Activated CD4-positive, alpha-beta T cell treated with anti-CD3 and anti-CD28 coated beads for 24 hours (primary cell): Measurements from ENCODE around the gene SLC25A38.
"Not testable (repeated sequence)": the region's sequence is repeated elsewhere in the genome, so short reads cannot be mapped to it uniquely, and the experiment has no call there.

Source experiments
- DNase-seq, 2 donors: peaks; one replicate each; pipeline ENCODE4 v3.0.0-alpha.2; 2020; ENCODE audit warnings: low read depth in 2 of 2

The SLC25A38 gene, protein sequence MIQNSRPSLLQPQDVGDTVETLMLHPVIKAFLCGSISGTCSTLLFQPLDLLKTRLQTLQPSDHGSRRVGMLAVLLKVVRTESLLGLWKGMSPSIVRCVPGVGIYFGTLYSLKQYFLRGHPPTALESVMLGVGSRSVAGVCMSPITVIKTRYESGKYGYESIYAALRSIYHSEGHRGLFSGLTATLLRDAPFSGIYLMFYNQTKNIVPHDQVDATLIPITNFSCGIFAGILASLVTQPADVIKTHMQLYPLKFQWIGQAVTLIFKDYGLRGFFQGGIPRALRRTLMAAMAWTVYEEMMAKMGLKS

DNA sequence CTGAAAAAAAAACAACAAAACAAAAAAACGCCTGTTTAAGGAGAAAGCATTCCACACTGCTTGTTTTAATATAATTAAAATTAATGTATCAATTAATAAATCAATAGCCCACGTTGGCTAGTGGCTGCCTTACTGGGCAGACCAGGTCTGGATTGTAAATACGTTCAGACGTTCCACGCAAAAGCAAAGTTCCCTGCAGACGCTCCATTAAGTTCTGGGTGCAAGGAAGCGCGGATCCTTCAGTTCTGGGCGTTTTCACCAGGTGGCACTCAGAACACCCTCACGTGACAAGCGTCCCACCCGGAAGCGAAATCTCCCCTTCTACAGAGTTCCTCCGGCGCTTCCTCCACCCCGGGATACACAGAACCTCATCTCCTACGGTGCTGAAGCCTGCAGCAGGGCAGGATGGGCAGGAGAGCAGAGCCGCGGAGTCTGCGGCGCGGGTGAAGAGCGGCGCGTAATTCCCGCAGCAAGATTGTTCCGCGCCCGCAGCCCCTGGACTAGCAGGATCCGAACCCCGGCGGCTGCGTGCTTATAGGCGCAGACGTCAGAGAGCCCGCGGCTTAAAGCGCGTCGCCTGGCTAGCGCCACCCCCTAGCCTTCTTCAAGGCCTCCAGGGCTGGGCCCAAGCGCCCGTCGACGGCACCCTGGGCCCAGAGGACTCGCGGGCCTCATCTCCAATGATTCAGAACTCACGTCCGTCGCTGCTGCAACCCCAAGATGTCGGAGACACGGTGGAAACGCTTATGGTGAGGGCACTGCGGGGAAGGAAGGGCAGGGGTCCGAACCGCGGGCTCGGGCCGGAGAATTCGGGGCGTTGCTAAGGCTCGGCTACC, at the start of gene SLC25A38:
TSS of gene SLC25A38 (plus strand) at position 326 of the 836 bp plus-strand sequence. CDS start at position 681, 355 bp downstream.
- DNase-seq, result peak; percentile 61 to 65

DNA sequence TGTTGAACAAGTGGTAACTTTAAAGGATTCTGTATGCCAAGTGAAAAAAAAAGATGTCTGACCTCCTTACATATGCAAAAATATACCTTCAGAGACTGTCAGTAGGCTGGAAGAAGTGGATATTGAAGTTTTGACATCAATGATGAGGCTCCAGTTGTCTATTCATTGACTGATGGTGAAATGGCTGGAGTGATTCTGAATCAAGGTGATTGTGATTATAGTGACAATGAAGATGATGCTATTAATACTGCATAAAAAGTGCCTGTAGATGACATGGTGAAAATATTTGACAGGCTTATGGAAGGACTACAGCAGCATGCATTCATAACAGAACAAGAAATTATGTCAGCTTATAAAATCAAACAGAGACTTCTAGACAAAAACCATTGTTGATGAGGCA, 49.6 kb upstream of the SLC25A38 start:
- no peak for DNase-seq

DNA sequence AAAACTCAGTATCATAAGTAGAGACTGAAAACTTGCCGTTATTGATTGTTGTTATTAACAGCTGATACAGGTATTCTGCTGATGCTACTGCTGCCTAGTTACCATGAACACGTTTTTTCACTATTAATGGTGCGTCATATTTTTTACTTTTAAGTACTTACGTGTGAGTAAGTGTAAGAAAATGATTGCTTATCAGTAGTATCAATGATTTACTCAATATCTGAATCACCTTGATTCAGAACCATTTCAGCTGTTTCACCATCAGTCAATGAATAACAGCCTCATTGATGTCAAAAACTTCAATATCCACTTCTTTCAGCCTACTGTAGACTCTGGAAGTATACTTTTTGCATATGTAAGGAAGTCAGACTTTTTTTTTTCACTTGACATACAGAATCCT, 49.0 kb upstream of the SLC25A38 start:
- no peak for DNase-seq

DNA sequence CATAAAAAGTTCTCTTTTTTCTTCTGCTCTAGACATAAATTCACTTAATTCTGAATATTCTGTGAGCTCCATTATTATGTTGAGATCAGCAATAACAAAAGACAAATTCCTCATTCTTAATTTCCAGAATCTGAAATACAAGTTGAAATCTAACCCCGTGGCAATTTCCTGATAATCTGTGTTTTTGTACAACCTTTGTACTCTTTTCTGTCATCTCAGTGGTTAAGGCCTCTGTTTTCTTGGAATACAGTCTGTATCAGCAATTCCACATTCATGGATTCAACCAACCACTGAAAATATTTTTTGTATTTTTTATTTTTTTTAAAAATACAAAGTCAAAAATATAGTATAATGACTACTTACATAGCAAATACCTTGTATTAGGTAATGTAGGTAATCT, 45.0 kb upstream of the SLC25A38 start:
- DNase-seq, result no peak

DNA sequence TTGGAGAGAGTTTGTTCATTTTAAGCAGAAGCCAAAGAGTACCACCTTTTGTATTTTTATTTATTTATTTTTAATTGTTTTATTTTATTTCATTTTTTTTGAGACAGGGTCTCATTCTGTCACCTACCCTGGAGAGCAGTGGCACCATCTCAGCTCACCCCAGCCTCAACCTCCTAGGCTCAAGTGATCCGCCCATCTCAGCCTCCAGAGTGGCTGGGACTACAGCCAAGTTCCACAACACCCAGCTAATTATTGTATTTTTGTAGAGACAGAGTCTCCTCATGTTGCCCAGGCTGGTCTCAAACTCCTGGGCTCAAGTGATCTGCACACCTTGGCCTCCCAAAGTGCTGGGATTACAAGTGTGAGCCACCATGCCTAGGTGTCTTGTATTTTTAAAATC, 44.1 kb upstream of the SLC25A38 start:
- no peak for DNase-seq

DNA sequence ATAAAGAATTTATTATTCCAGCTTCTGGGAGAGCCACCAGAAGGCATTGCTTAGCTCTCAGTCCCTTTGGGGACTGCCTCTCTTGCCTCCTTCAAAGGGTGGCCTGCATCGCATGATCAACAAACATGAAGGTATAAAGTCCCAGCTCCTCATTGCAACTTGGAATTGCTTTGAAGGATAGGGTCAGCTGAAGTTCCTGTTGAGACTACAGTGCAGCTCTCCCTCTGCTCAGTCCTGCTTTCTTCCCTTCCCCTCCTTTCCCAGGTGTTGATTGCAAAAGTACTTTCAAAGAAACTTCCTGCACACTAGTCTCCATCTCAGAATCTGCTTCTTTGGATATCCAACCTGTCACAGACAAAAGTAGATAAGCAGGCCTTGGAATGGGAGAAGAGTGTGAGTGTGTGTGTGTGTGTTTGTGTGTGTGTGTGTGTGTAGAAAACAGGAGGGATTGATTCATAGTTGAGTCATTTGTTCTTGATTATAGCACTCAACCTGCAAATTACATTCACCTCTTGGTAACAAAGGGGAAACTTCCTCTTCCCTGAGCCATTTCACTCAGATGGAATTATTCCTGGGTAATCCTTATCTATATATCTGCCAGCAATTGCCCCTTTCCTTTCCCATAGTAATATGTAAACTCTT, 40.0 kb upstream of the SLC25A38 start:
- no peak for DNase-seq

DNA sequence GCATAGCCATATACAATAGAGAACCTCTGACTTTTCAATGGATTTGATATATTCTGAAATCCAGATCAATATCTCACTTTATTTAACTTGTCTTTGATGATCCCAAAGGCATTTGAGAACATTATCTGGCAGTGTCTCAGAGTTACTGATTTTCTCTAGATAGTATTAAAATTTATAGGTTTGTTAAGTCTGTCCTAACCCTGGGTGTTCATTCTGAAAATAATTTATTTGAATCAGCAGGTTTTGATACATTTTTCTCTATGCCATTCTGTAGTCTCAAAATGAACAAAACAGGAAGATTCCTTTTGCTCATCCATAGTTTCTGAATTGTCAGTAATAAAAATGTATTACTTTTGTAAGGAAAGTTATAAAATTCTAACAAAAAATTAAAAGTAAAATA, 39.4 kb upstream of the SLC25A38 start:
- DNase-seq, result no peak

DNA sequence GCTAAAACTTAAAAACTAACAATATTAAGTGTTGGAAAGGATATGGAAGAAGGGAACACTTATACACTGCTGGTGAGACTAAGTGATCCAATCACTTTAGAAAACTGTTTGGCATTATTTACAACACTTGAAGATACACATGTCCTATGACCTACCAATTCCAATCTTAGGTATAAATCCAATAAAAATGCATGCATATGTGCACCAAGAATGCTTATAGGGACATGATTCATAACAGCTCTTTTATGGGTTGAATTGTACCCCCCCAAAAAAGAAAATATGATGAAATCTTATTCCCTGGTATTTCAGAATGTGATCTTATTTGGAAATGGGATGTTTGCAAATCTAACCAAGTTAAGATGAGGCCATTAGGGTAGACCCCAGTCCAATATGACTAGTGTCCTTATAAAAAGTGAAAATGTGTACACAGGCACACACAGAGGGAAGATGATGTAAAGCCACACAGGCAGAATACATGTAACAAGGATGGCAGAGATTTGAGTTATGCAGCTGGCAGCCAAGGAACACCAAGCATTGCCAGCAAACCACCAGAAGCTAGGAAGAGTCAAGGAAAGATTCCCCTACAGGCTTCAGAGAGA, 38.3 kb upstream of the SLC25A38 start:
- DNase-seq, result no peak

DNA sequence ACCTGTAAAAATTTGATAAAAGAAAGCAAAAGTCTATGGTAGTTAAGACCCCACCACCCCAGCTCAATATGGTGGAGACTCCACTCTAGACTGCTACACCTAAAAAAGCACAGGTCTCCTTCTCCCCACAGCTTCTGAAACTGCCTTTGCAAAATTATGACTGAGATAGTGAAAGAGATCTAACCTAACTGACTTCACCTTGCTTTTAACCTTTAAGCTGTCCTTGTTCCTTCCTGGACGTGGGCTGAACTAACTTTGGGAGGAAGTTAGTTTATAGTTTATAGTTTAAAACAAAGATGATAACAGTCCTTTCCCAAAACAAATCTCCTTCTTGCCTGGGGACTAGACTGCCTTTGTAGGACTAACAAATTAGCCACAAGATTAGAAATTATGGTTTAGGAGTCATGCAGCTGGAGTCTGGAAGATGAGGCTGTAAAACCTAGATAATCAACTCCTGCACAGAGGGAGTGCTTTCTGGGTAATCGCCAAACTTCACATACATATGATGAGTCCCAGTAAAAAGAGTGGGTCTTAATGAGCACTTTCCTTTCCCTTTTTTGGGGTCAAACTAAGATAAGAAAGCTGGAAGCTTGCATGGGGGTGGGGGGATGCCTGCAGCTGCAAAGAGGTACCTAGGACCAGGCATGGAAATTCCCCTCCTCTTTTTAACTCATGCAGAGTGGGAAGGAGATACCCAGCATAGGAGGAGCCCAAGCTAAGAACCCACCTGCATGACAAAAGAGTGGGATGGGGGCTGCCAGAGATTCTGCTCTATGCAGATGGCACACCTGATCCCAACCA, 36.2 kb upstream of the SLC25A38 start:
- DNase-seq, result no peak

DNA sequence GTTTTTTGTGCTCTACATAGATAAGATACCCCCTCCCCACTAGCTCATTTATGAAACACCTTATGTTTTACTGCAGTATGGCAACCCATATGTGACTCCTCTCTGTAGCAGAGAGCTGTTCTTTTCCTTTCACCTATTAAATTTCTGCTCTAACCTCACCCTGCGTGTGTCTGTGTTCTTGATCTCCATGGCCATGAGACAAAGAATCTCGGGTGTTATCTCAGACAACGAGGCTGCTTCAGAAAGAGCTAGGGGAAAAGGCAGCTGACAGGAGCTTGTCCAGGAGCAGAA, 35.6 kb upstream of the SLC25A38 start:
- DNase-seq, result no peak

DNA sequence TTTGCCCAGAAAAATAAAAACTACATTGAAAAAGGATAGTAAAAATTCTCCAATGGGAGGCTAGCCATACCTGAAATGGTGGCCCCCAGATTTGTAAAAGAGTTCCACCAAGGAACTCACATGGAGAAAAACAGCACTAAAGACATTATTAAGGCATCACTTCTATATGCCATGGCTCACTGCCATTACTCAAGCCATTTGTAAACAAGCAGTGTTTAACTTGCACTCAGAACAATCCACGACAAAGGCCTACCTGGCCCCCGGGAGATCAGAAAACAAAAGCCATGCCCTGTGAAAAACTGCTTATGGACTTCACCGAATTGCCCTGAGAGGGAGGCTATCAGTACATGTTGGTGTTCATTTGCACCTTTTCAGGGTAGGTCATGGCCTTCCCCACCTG, 34.1 kb upstream of the SLC25A38 start:
- no peak for DNase-seq

DNA sequence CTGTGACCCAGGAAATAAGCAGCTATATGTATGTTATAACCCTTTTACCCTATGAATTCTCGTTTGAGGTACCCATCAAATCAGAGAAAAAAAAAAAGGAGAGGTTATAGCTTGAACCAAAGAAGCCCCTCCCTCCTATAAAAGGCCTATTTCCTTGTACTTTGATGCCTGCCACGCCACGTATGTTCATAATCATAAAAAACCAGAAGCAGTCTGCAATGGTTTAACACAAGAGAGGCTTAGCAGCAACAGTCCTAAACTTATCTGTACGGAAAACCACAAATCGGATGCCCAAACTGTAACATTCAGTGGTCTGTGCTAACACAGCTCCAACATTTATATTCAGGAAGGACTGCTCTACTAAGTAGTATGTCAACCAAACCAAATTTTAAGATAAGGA, 32.5 kb upstream of the SLC25A38 start:
- no peak for DNase-seq

DNA sequence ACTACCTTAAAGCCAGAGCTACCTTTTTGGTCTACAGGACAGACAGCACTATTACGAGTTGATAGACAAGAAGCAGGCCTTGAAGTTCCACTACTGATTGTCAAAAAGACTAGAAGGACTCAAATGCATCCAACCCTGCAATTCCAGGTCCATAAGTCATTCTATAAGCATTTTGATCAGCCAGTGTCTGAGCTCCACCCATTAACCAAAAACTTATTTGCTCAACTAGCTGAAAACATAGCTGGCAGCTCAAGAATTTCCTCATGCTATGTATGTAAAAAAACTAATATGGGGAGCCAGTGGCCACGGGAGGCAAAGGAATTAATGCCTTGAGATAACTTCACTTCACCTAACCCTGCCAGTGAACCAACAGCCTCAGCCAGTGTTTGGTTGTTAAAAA, 32.0 kb upstream of the SLC25A38 start:
- DNase-seq, result not testable (repeated sequence)

DNA sequence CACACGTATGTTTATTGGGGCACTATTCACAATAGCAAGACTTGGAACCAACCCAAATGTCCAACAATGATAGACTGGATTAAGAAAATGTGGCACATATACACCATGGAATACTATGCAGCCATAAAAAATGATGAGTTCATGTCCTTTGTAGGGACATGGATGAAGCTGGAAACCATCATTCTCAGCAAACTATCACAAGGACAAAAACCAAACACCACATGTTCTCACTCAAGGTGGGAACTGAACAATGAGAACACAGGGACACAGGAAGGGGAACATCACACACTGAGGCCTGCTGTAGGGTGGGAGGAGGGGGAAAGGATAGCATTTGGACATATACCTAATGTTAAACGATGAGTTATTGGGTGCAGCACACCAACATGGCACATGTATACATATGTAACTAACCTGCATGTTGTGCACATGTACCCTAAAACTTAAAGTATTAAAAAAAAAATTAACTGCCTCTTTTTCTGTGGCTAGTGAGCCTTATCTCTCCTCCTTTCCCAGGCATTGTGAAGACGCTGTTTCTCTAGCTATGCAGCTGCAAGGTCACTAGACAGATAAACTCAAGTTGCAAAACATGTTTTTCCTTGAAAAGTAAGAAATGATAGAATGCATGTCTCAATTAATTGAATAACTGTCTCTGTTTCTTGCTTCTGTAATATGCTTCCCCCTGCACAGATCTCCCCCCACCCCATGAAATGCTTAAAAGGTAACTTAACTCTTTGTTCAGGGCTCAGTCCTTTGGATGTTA, 29.8 kb upstream of the SLC25A38 start:
- DNase-seq, result not testable (repeated sequence)

DNA sequence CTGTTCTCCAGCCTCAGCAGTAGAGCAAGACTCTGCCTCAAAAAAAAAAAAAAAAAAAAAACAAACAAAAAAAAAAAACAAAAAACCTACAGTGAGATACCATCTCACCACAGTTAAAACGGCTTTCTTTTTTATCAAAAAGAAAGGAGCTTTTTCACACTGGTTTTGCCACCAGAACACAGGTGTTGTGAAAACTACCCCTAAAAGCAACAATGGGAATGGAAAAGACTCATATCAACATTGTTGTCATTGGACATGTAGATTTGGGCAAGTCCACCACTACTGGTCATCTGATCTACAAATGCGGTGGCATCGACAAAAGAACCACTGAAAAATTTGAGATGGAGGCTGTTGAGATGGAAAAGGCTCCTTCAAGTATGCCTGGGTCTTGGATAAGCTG, 24.8 kb upstream of the SLC25A38 start:
- DNase-seq, result no peak

DNA sequence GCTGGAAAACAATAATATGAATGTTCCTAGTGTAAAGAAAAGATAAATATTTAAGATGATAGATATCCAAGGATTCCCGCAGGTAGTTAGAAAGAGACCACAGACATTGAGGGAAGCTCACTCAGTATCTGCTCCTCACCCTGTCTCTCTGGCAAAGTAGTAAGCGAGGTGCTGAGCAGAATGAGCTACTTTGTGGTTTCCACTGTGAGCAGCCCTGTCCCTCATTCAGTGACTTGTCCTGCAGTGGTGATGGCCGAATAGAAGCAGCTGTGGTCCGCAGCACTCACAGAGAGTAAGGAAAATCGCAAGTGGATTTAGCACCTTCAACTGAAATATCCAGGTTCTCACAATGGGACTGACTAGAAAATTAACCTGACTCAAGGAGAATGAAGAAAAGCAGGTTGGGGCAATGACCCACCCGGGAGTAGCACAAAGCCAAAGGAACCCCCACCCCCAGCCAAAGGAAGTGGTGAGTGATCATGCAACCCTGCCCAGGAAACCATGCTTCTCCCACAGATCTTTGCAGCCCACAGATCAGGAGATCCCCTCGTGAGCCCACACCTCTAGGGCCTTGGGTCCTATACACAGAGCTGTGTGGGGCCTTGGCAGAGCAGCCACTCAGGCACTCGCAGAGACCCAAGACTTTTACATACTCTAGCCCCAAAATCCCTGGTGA, 21.8 kb upstream of the SLC25A38 start:
- DNase-seq, result no peak

DNA sequence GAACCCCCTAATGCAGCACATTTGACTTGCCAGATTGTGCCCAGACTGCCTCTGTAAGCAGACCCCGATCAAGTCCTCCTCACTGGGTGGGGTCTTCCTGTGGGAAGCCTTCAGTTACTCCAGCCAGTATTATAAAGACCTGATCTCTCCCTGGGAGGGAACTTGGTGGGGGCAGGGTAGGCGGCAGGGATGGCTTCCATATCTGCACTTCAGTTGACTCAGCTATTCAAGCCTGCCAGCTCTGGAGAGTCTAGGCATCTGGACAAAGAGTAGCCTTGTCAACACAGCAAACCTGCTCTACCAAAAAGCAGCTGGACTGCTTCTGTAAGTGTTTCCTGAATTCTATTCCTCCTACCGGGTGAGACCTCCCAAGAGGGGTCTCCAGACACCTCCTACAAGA, 21.0 kb upstream of the SLC25A38 start:
- DNase-seq, result no peak

DNA sequence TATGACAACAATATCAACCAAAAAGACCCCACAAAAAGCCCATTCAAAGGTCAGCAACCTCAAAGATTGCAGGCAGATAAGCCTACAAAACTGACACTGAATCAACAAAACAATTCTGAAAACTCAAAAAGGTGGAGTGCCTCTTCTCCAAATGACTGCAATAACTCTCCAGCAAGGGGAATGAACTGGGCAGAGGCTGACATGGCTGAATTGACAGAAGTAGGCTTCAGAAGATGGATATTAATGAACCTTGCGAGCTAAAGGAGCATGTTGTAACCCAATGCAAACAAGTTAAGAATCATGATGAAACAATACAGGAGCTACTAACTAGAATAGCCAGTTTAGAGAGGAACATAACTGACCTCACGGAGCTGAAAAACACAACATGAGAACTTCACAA, 20.4 kb upstream of the SLC25A38 start:
- DNase-seq, result no peak

DNA sequence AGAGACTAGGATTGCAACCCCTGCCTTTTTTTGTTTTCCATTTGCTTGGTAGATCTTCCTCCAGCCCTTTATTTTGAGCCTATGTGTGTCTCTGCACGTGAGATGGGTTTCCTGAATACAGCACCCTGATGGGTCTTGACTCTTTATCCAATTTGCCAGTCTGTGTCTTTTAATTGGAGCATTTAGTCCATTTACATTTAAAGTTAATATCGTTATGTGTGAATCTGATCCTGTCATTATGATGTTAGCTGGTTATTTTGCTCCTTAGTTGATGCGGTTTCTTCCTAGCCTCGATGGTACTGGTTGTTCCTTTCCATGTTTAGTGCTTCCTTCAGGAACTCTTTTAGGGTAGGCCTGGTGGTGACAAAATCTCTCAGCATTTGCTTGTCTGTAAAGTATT, 12.7 kb upstream of the SLC25A38 start:
- not testable (repeated sequence) for DNase-seq

DNA sequence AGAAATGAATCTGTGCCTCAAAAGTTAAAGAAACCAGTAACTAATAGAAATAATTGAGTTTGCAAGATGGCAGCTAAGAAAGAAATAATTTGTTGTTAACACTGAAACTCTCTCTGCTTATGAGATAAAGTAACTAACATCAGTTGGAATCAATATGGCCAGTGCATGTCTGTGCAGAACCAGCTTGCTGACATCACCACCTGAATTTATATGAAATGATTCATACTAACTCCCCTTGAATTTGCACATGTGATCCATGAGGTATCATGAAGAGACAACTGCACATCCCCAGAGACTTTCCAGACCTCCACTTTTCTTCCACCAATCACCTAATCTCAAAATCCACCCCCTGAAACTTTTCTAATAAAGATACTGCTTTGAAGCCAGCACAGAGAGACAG, 10.3 kb upstream of the SLC25A38 start:
- DNase-seq, result no peak
